Cortex of kidney (tissue), 1 donor: ENCODE results near the gene FABP2.
"Not testable (repeated sequence)": the region's sequence is repeated elsewhere in the genome, so short reads cannot be mapped to it uniquely, and the experiment has no call there.

Source experiments
- DNase-seq: peaks from one replicate; lab custom pipeline; 2025; lab: John Stamatoyannopoulos, UW

Gene FABP2

GRCh38 chr4:119310826-119311225 is 11.1 kb downstream of the FABP2 start:
- no peak for DNase-seq

- no peak for DNase-seq
Measured at GRCh38 chr4:119307606-119308005, 14.3 kb downstream of the FABP2 start.

GRCh38 chr4:119304431-119304830 is 17.5 kb downstream of the FABP2 start:
- DNase-seq: no peak

GRCh38 chr4:119303587-119304305 is 18.2 kb downstream of the FABP2 start:
- DNase-seq: no peak

- DNase-seq: no peak
Measured at GRCh38 chr4:119302073-119302832, 19.7 kb downstream of the FABP2 start.

GRCh38 chr4:119300101-119300978 is 21.6 kb downstream of the FABP2 start:
- no peak for DNase-seq

GRCh38 chr4:119299741-119300100 is 22.2 kb downstream of the FABP2 start:
- DNase-seq: no peak

GRCh38 chr4:119299260-119299671 is 22.7 kb downstream of the FABP2 start:
- no peak for DNase-seq

GRCh38 chr4:119297795-119298194 is 24.1 kb downstream of the FABP2 start:
- no peak for DNase-seq

- no peak for DNase-seq
Measured at GRCh38 chr4:119296356-119296755, 25.6 kb downstream of the FABP2 start.

- no peak for DNase-seq
Measured at GRCh38 chr4:119290598-119290997, 31.3 kb downstream of the FABP2 start.

GRCh38 chr4:119289313-119289712 is 32.6 kb downstream of the FABP2 start:
- DNase-seq: no peak

GRCh38 chr4:119286377-119287002 is 35.4 kb downstream of the FABP2 start:
- no peak for DNase-seq

- DNase-seq: no peak
Measured at GRCh38 chr4:119284876-119285780, 36.8 kb downstream of the FABP2 start.

GRCh38 chr4:119281393-119281792 is 40.5 kb downstream of the FABP2 start:
- no peak for DNase-seq

- DNase-seq: not testable (repeated sequence)
Measured at GRCh38 chr4:119279945-119280344, 42.0 kb downstream of the FABP2 start.

- DNase-seq: not testable (repeated sequence)
Measured at GRCh38 chr4:119279541-119279940, 42.4 kb downstream of the FABP2 start.

- no peak for DNase-seq
Measured at GRCh38 chr4:119271361-119272085, 50.4 kb downstream of the FABP2 start.

- DNase-seq: no peak
Measured at GRCh38 chr4:119268466-119268865, 53.5 kb downstream of the FABP2 start.
